H1 (cell line): ENCODE results near the gene LPP. TPM values are rescaled to one million over a fixed set of nuclear protein-coding genes. Genes with fewer than 3 reads are reported as not detected.

ENCODE experiments used
- BRCA1 ChIP-seq: IDR thresholded peaks from 2 replicates; pipeline ENCODE4 v1.6.1; 2012; ENCODE audit warnings: low read depth, low read length, improper control_type of control experiment
- CEBPB ChIP-seq: IDR thresholded peaks from 2 replicates; pipeline ENCODE4 v1.6.1; 2012; ENCODE audit warnings: low read depth, low read length
- CREB1 ChIP-seq: IDR thresholded peaks from 2 replicates; pipeline ENCODE4 v1.6.1; 2012; ENCODE audit warnings: inconsistent platforms
- CTBP2 ChIP-seq: IDR thresholded peaks from 2 replicates; pipeline ENCODE4 v1.7.0; 2011; ENCODE audit warnings: borderline replicate concordance, mild to moderate bottlenecking, moderate library complexity, mixed read lengths, low read length; ENCODE audit not compliant: insufficient read depth, insufficient read length
- E2F6 ChIP-seq: IDR thresholded peaks from 2 replicates; pipeline ENCODE4 v1.6.1; 2012; ENCODE audit warnings: inconsistent platforms
- GABPA ChIP-seq: IDR thresholded peaks from 2 replicates; pipeline ENCODE4 v1.6.1; 2011; ENCODE audit warnings: mild to moderate bottlenecking, low read length, moderate library complexity, borderline replicate concordance; ENCODE audit not compliant: insufficient read depth
- KDM5A ChIP-seq: fragments of 200-600 bp; IDR thresholded peaks from 2 replicates; pipeline ENCODE4 v1.7.1; 2012; ENCODE audit warnings: mild to moderate bottlenecking, low read length, inconsistent platforms, mixed read lengths
- PHF8 ChIP-seq: fragments of 200-600 bp; sonication (generic); conservative IDR thresholded peaks from 2 replicates; pipeline ENCODE4 v1.7.1; 2012; ENCODE audit warnings: low read depth, mild to moderate bottlenecking, inconsistent platforms, low read length, moderate library complexity
- POU5F1 ChIP-seq: IDR thresholded peaks from 2 replicates; pipeline ENCODE4 v1.6.1; 2011; ENCODE audit warnings: low read depth, mild to moderate bottlenecking, low read length, moderate library complexity
- SP2 ChIP-seq: IDR thresholded peaks from 2 replicates; pipeline ENCODE4 v1.6.1; 2012; ENCODE audit warnings: mild to moderate bottlenecking, low read length, inconsistent platforms
- SP4 ChIP-seq: IDR thresholded peaks from 2 replicates; pipeline ENCODE4 v1.6.1; 2012; ENCODE audit warnings: low read length, inconsistent platforms
- TBP ChIP-seq: IDR thresholded peaks from 2 replicates; pipeline ENCODE4 v1.6.1; 2011; ENCODE audit warnings: low read depth, low read length, improper control_type of control experiment
- polyA plus RNA-seq, 7 experiments: library from polyadenylated mRNA; depleted of rRNA in 3 of 7; stranded (reverse) in 5 of 7; unstranded in 2 of 7; fragments of >200 nt in 5 of 7; fragments of 200-250 nt in 2 of 7; gene quantifications; 1 replicate in 5 of 7; 2 replicates in 1 of 7; 4 replicates in 1 of 7; pipeline versions ENCODE4 v1.2.1 to v1.2.3, GENCODE V29; 2011 to 2013; ENCODE audit warnings: missing spikeins in 2 of 7, mixed read lengths in 2 of 7
- total RNA-seq: library from RNA; stranded (reverse); fragmentation: NEBNext Ultra II Directional; extraction: Animal tissue kit (Norgen Biotek cat#: 25700); gene quantifications from 2 replicates; pipeline ENCODE4 v1.2.1, GENCODE V29; 2021
- TF ChIP-seq, protein P1 (sequence below): fragments of 300-600 bp; sonication (generic); IDR thresholded peaks from 2 replicates; pipeline ENCODE4 v1.7.1; 2012; ENCODE audit warnings: low read length, moderate library complexity, mild to moderate bottlenecking, inconsistent platforms; ENCODE audit not compliant: insufficient replicate concordance

Gene LPP
- total and polyA plus RNA-seq, 2 of the 8 experiments (the other 6 are each of a cell fraction or from before 2014, with no cell fraction given), result 10.0 to 53.3 TPM

DNA sequence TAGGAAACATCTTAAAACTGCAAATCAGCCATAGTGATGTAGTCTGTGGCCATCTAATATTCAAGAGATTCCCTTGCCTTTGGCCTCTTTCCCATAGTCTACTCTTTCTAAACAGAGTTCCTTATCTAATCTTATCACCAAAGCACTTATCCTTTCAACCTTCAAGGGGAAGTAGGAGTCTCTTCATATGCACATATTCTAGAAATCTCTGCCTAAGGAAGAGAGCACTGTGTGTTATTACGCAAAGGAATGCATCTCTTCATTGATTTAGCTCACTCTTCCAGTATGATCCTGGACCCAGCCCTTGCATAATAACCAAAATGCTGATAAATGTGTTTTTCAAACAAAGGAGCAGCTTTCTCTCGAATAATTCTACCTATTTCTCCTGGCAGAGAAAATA lies 764.1 kb downstream of the LPP start (continued):
- TF ChIP-seq, protein P1, sequence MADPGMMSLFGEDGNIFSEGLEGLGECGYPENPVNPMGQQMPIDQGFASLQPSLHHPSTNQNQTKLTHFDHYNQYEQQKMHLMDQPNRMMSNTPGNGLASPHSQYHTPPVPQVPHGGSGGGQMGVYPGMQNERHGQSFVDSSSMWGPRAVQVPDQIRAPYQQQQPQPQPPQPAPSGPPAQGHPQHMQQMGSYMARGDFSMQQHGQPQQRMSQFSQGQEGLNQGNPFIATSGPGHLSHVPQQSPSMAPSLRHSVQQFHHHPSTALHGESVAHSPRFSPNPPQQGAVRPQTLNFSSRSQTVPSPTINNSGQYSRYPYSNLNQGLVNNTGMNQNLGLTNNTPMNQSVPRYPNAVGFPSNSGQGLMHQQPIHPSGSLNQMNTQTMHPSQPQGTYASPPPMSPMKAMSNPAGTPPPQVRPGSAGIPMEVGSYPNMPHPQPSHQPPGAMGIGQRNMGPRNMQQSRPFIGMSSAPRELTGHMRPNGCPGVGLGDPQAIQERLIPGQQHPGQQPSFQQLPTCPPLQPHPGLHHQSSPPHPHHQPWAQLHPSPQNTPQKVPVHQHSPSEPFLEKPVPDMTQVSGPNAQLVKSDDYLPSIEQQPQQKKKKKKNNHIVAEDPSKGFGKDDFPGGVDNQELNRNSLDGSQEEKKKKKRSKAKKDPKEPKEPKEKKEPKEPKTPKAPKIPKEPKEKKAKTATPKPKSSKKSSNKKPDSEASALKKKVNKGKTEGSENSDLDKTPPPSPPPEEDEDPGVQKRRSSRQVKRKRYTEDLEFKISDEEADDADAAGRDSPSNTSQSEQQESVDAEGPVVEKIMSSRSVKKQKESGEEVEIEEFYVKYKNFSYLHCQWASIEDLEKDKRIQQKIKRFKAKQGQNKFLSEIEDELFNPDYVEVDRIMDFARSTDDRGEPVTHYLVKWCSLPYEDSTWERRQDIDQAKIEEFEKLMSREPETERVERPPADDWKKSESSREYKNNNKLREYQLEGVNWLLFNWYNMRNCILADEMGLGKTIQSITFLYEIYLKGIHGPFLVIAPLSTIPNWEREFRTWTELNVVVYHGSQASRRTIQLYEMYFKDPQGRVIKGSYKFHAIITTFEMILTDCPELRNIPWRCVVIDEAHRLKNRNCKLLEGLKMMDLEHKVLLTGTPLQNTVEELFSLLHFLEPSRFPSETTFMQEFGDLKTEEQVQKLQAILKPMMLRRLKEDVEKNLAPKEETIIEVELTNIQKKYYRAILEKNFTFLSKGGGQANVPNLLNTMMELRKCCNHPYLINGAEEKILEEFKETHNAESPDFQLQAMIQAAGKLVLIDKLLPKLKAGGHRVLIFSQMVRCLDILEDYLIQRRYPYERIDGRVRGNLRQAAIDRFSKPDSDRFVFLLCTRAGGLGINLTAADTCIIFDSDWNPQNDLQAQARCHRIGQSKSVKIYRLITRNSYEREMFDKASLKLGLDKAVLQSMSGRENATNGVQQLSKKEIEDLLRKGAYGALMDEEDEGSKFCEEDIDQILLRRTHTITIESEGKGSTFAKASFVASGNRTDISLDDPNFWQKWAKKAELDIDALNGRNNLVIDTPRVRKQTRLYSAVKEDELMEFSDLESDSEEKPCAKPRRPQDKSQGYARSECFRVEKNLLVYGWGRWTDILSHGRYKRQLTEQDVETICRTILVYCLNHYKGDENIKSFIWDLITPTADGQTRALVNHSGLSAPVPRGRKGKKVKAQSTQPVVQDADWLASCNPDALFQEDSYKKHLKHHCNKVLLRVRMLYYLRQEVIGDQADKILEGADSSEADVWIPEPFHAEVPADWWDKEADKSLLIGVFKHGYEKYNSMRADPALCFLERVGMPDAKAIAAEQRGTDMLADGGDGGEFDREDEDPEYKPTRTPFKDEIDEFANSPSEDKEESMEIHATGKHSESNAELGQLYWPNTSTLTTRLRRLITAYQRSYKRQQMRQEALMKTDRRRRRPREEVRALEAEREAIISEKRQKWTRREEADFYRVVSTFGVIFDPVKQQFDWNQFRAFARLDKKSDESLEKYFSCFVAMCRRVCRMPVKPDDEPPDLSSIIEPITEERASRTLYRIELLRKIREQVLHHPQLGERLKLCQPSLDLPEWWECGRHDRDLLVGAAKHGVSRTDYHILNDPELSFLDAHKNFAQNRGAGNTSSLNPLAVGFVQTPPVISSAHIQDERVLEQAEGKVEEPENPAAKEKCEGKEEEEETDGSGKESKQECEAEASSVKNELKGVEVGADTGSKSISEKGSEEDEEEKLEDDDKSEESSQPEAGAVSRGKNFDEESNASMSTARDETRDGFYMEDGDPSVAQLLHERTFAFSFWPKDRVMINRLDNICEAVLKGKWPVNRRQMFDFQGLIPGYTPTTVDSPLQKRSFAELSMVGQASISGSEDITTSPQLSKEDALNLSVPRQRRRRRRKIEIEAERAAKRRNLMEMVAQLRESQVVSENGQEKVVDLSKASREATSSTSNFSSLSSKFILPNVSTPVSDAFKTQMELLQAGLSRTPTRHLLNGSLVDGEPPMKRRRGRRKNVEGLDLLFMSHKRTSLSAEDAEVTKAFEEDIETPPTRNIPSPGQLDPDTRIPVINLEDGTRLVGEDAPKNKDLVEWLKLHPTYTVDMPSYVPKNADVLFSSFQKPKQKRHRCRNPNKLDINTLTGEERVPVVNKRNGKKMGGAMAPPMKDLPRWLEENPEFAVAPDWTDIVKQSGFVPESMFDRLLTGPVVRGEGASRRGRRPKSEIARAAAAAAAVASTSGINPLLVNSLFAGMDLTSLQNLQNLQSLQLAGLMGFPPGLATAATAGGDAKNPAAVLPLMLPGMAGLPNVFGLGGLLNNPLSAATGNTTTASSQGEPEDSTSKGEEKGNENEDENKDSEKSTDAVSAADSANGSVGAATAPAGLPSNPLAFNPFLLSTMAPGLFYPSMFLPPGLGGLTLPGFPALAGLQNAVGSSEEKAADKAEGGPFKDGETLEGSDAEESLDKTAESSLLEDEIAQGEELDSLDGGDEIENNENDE, result no peak
- no peak for TF ChIP-seq TBP
- TF ChIP-seq E2F6, result no peak
- TF ChIP-seq BRCA1, result no peak
- TF ChIP-seq POU5F1, result no peak
- no peak for TF ChIP-seq GABPA
- TF ChIP-seq SP4, result no peak
- no peak for TF ChIP-seq CEBPB
- no peak for TF ChIP-seq SP2
- no peak for TF ChIP-seq PHF8
- TF ChIP-seq KDM5A, result no peak
- no peak for TF ChIP-seq CREB1
- TF ChIP-seq CTBP2, result no peak
